ENCODE measurements around the gene TMEM273. TPM values are rescaled to one million over a fixed set of nuclear protein-coding genes. Genes with fewer than 3 reads are reported as not detected.

TMEM273 gene
- total RNA-seq, 1 experiment from 2014 or later = not detected

DNA sequence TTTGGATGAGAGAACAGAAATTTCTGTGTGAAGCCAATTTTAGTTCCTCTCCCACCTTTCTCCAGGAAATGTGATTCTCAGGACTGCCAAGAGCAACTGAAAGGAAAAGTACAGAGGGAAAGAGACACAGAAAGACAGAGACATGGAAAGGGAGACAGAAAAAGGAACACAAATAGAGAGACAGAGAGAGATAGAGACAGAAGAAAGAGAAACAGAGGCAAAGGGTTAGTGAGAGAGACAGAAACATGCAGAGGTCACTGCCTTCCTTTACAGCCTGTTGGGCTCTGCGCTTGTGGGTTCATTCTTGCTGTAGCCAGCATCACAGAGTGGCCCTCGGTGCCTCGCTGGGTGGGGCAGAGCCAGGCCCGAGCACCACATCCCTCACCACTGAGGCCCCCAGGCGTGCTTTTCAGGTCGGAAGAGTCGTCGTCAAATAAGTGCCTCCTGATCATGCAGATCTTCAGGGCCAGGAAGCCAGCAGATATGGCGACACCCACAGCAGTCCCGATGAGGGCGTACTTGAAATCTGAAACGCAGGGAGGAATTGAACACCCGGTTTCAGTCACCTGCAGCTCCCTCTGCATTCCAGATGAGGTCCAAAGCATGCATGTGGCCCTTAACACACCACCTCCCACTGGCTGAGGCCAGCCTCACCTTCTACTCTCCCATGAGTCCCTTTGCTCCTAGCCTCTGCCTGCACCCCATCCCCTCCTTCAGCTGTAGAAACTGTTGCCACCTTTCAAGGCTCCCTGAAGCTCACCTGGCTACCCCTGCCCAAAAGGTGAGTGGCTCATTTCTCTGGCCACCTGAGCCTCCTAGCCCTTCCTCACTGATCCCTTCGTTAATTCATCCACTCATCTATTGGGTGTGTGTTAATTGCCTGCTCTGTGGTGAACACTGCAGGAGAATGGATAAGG lies 21.4 kb downstream of the TMEM273 start:
- Histone ChIP-seq H3K27me3 (ENCODE audit: control insufficient read depth, insufficient read depth, low read length) (no peaks in the 10 kb centered on the region), H3K36me3 (replicated peaks; ENCODE audit: control insufficient read depth, insufficient read depth, low read length) (no peaks in the 10 kb centered on the region), H3K4me3 (ENCODE audit: insufficient read depth, low read depth, low read length) (no peak overlapping the region)
- no peak for DNase-seq

GRCh38 chr10:49165821-49166483 lies 22.2 kb downstream of the TMEM273 start:
- Histone ChIP-seq H3K36me3 (replicated peaks; ENCODE audit: control insufficient read depth, insufficient read depth, low read length) (no peaks in the 10 kb centered on the region), H3K4me3 (ENCODE audit: insufficient read depth, low read depth, low read length) (no peak overlapping the region), H3K27me3 (ENCODE audit: control insufficient read depth, insufficient read depth, low read length) (no peaks in the 10 kb centered on the region)
- DNase-seq = no peak

DNA sequence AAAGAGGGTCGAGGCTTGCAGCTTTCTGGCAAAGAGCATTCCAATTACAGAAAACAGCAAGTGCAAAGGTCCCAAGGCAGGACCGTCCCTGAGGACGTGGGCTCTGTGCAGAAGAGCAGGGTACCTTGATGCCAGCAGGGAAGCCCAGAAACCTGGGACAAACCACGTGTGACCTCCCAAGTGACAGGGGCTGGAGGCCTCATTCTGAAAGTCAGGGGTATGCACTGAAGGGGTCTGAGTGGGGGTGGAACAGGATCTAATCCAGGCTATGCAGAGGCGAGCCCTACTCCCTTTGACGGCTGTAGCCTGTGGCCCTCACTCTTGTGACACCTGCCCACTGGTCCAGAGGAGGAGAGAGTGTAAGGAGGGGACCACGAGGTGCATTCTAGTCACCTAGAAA lies 22.9 kb downstream of the TMEM273 start:
- no peaks in the 10 kb centered on the region for H3K36me3 ChIP-seq (replicated peaks; ENCODE audit: control insufficient read depth, insufficient read depth, low read length)
- H3K27me3 ChIP-seq (ENCODE audit: control insufficient read depth, insufficient read depth, low read length) = no peaks in the 10 kb centered on the region
- DNase-seq = no peak
- H3K4me3 ChIP-seq (ENCODE audit: insufficient read depth, low read depth, low read length) = no peak overlapping the region

GRCh38 chr10:49164559-49165188 lies 23.5 kb downstream of the TMEM273 start:
- Histone ChIP-seq H3K36me3 (replicated peaks; ENCODE audit: control insufficient read depth, insufficient read depth, low read length) (no peaks in the 10 kb centered on the region), H3K4me3 (ENCODE audit: insufficient read depth, low read depth, low read length) (no peak overlapping the region), H3K27me3 (ENCODE audit: control insufficient read depth, insufficient read depth, low read length) (no peaks in the 10 kb centered on the region)
- DNase-seq = peak; percentile 83

- no peak for DNase-seq
- Histone ChIP-seq H3K27me3 (ENCODE audit: control insufficient read depth, insufficient read depth, low read length) (no peaks in the 10 kb centered on the region), H3K36me3 (replicated peaks; ENCODE audit: control insufficient read depth, insufficient read depth, low read length) (no peaks in the 10 kb centered on the region), H3K4me3 (ENCODE audit: insufficient read depth, low read depth, low read length) (no peak overlapping the region)
Measured at GRCh38 chr10:49163741-49164140, 24.4 kb downstream of the TMEM273 start.

- H3K36me3 ChIP-seq (replicated peaks; ENCODE audit: control insufficient read depth, insufficient read depth, low read length) = no peaks in the 10 kb centered on the region
- no peaks in the 10 kb centered on the region for H3K27me3 ChIP-seq (ENCODE audit: control insufficient read depth, insufficient read depth, low read length)
- H3K4me3 ChIP-seq (ENCODE audit: insufficient read depth, low read depth, low read length) = no peak overlapping the region
- DNase-seq = no peak
Measured at GRCh38 chr10:49162761-49163310, 25.4 kb downstream of the TMEM273 start.

GRCh38 chr10:49162063-49162462 lies 26.1 kb downstream of the TMEM273 start:
- H3K36me3 ChIP-seq (replicated peaks; ENCODE audit: control insufficient read depth, insufficient read depth, low read length) = no peaks in the 10 kb centered on the region
- H3K27me3 ChIP-seq (ENCODE audit: control insufficient read depth, insufficient read depth, low read length) = no peaks in the 10 kb centered on the region
- no peak for DNase-seq
- no peak overlapping the region for H3K4me3 ChIP-seq (ENCODE audit: insufficient read depth, low read depth, low read length)

- no peaks in the 10 kb centered on the region for H3K27me3 ChIP-seq (ENCODE audit: control insufficient read depth, insufficient read depth, low read length)
- DNase-seq = peak; percentile 65
- no peaks in the 10 kb centered on the region for H3K36me3 ChIP-seq (replicated peaks; ENCODE audit: control insufficient read depth, insufficient read depth, low read length)
- no peak overlapping the region for H3K4me3 ChIP-seq (ENCODE audit: insufficient read depth, low read depth, low read length)
Measured at GRCh38 chr10:49161411-49161997, 26.7 kb downstream of the TMEM273 start.

- Histone ChIP-seq H3K36me3 (replicated peaks; ENCODE audit: control insufficient read depth, insufficient read depth, low read length) (no peaks in the 10 kb centered on the region), H3K4me3 (ENCODE audit: insufficient read depth, low read depth, low read length) (no peak overlapping the region), H3K27me3 (ENCODE audit: control insufficient read depth, insufficient read depth, low read length) (no peaks in the 10 kb centered on the region)
- DNase-seq = no peak
Measured at GRCh38 chr10:49160814-49161213, 27.4 kb downstream of the TMEM273 start.

- no peaks in the 10 kb centered on the region for H3K36me3 ChIP-seq (replicated peaks; ENCODE audit: control insufficient read depth, insufficient read depth, low read length)
- no peaks in the 10 kb centered on the region for H3K27me3 ChIP-seq (ENCODE audit: control insufficient read depth, insufficient read depth, low read length)
- H3K4me3 ChIP-seq (ENCODE audit: insufficient read depth, low read depth, low read length) = no peak overlapping the region
- no peak for DNase-seq
Measured at GRCh38 chr10:49160110-49160509, 28.1 kb downstream of the TMEM273 start.

DNA sequence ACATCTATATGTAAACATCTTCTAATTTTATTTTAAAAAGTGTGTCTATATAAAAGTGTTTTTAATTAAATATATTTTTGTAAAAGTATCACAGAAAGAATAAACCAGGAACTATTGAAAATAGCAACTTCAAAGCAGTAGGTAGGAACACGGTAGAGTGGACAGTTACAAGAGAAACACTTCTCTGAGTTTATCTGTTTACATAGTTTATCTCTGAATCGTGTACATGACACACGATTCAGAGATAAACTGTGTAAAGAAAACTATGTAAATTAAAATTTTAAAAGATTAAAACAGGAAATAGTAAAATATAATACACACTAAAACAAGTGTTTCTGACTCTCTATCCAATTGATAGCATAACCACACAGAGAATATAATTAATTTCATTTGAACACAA lies 29.3 kb downstream of the TMEM273 start:
- Histone ChIP-seq H3K27me3 (ENCODE audit: control insufficient read depth, insufficient read depth, low read length) (no peaks in the 10 kb centered on the region), H3K36me3 (replicated peaks; ENCODE audit: control insufficient read depth, insufficient read depth, low read length) (no peaks in the 10 kb centered on the region), H3K4me3 (ENCODE audit: insufficient read depth, low read depth, low read length) (no peak overlapping the region)
- no peak for DNase-seq

GRCh38 chr10:49158404-49158803 lies 29.8 kb downstream of the TMEM273 start:
- H3K36me3 ChIP-seq (replicated peaks; ENCODE audit: control insufficient read depth, insufficient read depth, low read length) = no peaks in the 10 kb centered on the region
- DNase-seq = peak; percentile 61
- no peaks in the 10 kb centered on the region for H3K27me3 ChIP-seq (ENCODE audit: control insufficient read depth, insufficient read depth, low read length)
- no peak overlapping the region for H3K4me3 ChIP-seq (ENCODE audit: insufficient read depth, low read depth, low read length)

GRCh38 chr10:49157229-49157628 lies 31.0 kb downstream of the TMEM273 start:
- Histone ChIP-seq H3K4me3 (ENCODE audit: insufficient read depth, low read depth, low read length) (no peak overlapping the region), H3K27me3 (ENCODE audit: control insufficient read depth, insufficient read depth, low read length) (no peaks in the 10 kb centered on the region), H3K36me3 (replicated peaks; ENCODE audit: control insufficient read depth, insufficient read depth, low read length) (no peaks in the 10 kb centered on the region)
- no peak for DNase-seq

- DNase-seq = no peak
- Histone ChIP-seq H3K4me3 (ENCODE audit: insufficient read depth, low read depth, low read length) (no peak overlapping the region), H3K27me3 (ENCODE audit: control insufficient read depth, insufficient read depth, low read length) (no peaks in the 10 kb centered on the region), H3K36me3 (replicated peaks; ENCODE audit: control insufficient read depth, insufficient read depth, low read length) (no peaks in the 10 kb centered on the region)
Measured at GRCh38 chr10:49154641-49155040, 33.5 kb downstream of the TMEM273 start.
